CD4-positive, alpha-beta T cell treated with Interferon gamma for 1 hour (primary cell): Measurements from ENCODE around the gene PRDM5.
"Not testable (repeated sequence)": the region's sequence is repeated elsewhere in the genome, so short reads cannot be mapped to it uniquely, and the experiment has no call there.

Source experiments
- DNase-seq: peaks from one replicate; pipeline ENCODE4 v3.0.0-alpha.2; 2020

The PRDM5 gene

GRCh38 chr4:120691536-120691935 lies 231.0 kb downstream of the PRDM5 start:
- no peak for DNase-seq

- DNase-seq = no peak
Measured at GRCh38 chr4:120691106-120691505, 231.4 kb downstream of the PRDM5 start.

GRCh38 chr4:120688791-120689190 lies 233.7 kb downstream of the PRDM5 start:
- DNase-seq = no peak

- no peak for DNase-seq
Measured at GRCh38 chr4:120685756-120686278, 236.7 kb downstream of the PRDM5 start.

GRCh38 chr4:120683897-120684540 lies 238.5 kb downstream of the PRDM5 start:
- DNase-seq = no peak

GRCh38 chr4:120682981-120683380 lies 239.5 kb downstream of the PRDM5 start:
- DNase-seq = no peak

- DNase-seq = no peak
Measured at GRCh38 chr4:120680647-120681228, 241.8 kb downstream of the PRDM5 start.

GRCh38 chr4:120673696-120674095 lies 248.8 kb downstream of the PRDM5 start:
- DNase-seq = no peak

- DNase-seq = no peak
Measured at GRCh38 chr4:120672558-120673147, 249.9 kb downstream of the PRDM5 start.

GRCh38 chr4:120672076-120672475 lies 250.4 kb downstream of the PRDM5 start:
- DNase-seq = no peak

GRCh38 chr4:120671538-120671937 lies 251.0 kb downstream of the PRDM5 start:
- no peak for DNase-seq

- DNase-seq = no peak
Measured at GRCh38 chr4:120667102-120667501, 255.4 kb downstream of the PRDM5 start.

GRCh38 chr4:120664851-120665250 lies 257.7 kb downstream of the PRDM5 start:
- DNase-seq = no peak

- DNase-seq = no peak
Measured at GRCh38 chr4:120659616-120660170, 262.8 kb downstream of the PRDM5 start.

GRCh38 chr4:120658772-120659171 lies 263.8 kb downstream of the PRDM5 start:
- DNase-seq = no peak

- DNase-seq = no peak
Measured at GRCh38 chr4:120653804-120654573, 268.5 kb downstream of the PRDM5 start.

GRCh38 chr4:120648336-120648735 lies 274.2 kb downstream of the PRDM5 start:
- not testable (repeated sequence) for DNase-seq
